ENCODE results near the gene DPP4.

DNA sequence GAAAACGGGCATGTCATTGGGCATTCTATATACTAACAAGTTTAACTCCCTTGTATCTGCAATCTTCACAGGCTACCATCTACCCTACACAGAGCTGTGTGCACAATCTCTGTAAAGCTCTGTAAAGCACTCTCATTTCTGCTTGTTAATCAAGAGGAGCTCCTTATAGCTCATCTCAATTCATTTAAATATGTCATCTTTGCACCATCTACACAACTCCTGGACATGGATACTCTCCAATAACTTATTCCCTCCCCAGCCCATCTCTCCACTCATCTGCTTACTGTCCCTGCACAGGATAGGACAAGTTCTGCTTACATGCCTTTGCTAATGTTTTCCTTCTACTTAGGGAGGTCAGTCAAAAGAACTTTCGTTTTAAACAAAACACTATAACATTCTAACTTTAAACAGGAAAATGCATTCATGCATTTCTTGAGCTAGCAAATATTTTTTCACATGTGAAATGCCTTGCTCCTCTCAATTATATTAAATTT lies 61.4 kb downstream of the DPP4 start:
- TF ChIP-seq POLR2A (IDR thresholded peaks at IDR 0.05) (no peak), EP300 (IDR thresholded peaks at IDR 0.05) (no peak)
- TF ChIP-seq, protein P1, sequence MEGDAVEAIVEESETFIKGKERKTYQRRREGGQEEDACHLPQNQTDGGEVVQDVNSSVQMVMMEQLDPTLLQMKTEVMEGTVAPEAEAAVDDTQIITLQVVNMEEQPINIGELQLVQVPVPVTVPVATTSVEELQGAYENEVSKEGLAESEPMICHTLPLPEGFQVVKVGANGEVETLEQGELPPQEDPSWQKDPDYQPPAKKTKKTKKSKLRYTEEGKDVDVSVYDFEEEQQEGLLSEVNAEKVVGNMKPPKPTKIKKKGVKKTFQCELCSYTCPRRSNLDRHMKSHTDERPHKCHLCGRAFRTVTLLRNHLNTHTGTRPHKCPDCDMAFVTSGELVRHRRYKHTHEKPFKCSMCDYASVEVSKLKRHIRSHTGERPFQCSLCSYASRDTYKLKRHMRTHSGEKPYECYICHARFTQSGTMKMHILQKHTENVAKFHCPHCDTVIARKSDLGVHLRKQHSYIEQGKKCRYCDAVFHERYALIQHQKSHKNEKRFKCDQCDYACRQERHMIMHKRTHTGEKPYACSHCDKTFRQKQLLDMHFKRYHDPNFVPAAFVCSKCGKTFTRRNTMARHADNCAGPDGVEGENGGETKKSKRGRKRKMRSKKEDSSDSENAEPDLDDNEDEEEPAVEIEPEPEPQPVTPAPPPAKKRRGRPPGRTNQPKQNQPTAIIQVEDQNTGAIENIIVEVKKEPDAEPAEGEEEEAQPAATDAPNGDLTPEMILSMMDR (IDR thresholded peaks at IDR 0.05) = no peak
